PC-9 (cell line): ENCODE measurements around the gene COL20A1.

ENCODE experiments used
- CTCF ChIP-seq: fragments of 200-600 bp; sonication (generic); conservative IDR thresholded peaks from 2 replicates; pipeline ENCODE4 v1.6.1; 2017; ENCODE audit warnings: mixed run types, antibody characterized with exemption, mild to moderate bottlenecking, moderate library complexity
- EZH2 ChIP-seq: fragments of 200-600 bp; sonication (generic); IDR thresholded peaks from 2 replicates; pipeline ENCODE4 v1.8.0; 2017; ENCODE audit warnings: antibody characterized with exemption, low read depth

- no peak for TF ChIP-seq EZH2
- TF ChIP-seq CTCF: no peak
These were observed 15.4 kb downstream of the COL20A1 start for GRCh38 chr20:63308218-63308911.
